MM.1S (cell line): ENCODE results near the gene THAP2.
A peak's percentile ranks its signal among the peaks of the same experiment; 100 is the strongest.

ENCODE experiments used
- DNase-seq: peaks from one replicate; pipeline ENCODE4 v3.0.0-alpha.2; 2015
- H2AFZ ChIP-seq: fragments of 300-600 bp; sonication (generic); 2 replicates; pipeline ENCODE4 v1.6.0; 2016; ENCODE audit warnings: antibody characterized with exemption, low read length
- H3F3A ChIP-seq: fragments of 300-600 bp; sonication (generic); 2 replicates; pipeline ENCODE4 v1.6.1; 2016; ENCODE audit warnings: mild to moderate bottlenecking, antibody characterized with exemption, low read length, moderate library complexity, mixed read lengths; ENCODE audit not compliant: insufficient read depth
- H3K27ac ChIP-seq: fragments of 300-600 bp; sonication (generic); 2 replicates; pipeline ENCODE4 v1.5.1; 2016; ENCODE audit warnings: mild to moderate bottlenecking, low read length
- H3K27me3 ChIP-seq: fragments of 300-600 bp; sonication (generic); replicated peaks from 2 replicates; pipeline ENCODE4 v1.6.0; 2016; ENCODE audit warnings: low read length; ENCODE audit not compliant: insufficient read depth
- H3K36me3 ChIP-seq: fragments of 300-600 bp; sonication (generic); replicated peaks from 2 replicates; pipeline ENCODE4 v1.6.1; 2016; ENCODE audit warnings: mild to moderate bottlenecking, low read length, mixed read lengths; ENCODE audit not compliant: insufficient read depth
- H3K4me1 ChIP-seq: fragments of 300-600 bp; sonication (generic); 2 replicates; pipeline ENCODE4 v1.6.1; 2016; ENCODE audit warnings: low read length, mixed read lengths
- H3K4me2 ChIP-seq: fragments of 300-600 bp; sonication (generic); 2 replicates; pipeline ENCODE4 v1.6.0; 2016; ENCODE audit warnings: low read depth, low read length
- H3K4me3 ChIP-seq: fragments of 300-600 bp; sonication (generic); 2 replicates; pipeline ENCODE4 v1.5.1; 2016; ENCODE audit warnings: low read length, mixed read lengths
- H3K79me2 ChIP-seq: fragments of 300-600 bp; sonication (generic); 2 replicates; pipeline ENCODE4 v1.6.1; 2016; ENCODE audit warnings: mixed run types, low read length, mixed read lengths
- H3K9ac ChIP-seq: fragments of 300-600 bp; sonication (generic); 2 replicates; pipeline ENCODE4 v1.6.1; 2016; ENCODE audit warnings: low read length, mixed read lengths
- H3K9me2 ChIP-seq: fragments of 300-600 bp; sonication (generic); replicated peaks from 2 replicates; pipeline ENCODE4 v1.6.1; 2016; ENCODE audit warnings: mild to moderate bottlenecking, low read length, mixed read lengths; ENCODE audit not compliant: insufficient read depth
- H3K9me3 ChIP-seq: fragments of 300-600 bp; sonication (generic); replicated peaks from 2 replicates; pipeline ENCODE4 v1.6.1; 2016; ENCODE audit warnings: mild to moderate bottlenecking, low read length, mixed read lengths; ENCODE audit not compliant: insufficient read depth
- H4K20me1 ChIP-seq: fragments of 300-600 bp; sonication (generic); 2 replicates; pipeline ENCODE4 v1.6.1; 2016; ENCODE audit warnings: mild to moderate bottlenecking, low read length, moderate library complexity, mixed read lengths; ENCODE audit not compliant: insufficient read depth
- EZH2 ChIP-seq: fragments of 300-600 bp; sonication (generic); optimal IDR thresholded peaks from 2 replicates; pipeline ENCODE3; 2017; ENCODE audit warnings: low read depth, mild to moderate bottlenecking, antibody characterized with exemption, low read length, mixed read lengths
- EZH2phosphoT487 ChIP-seq: fragments of 300-600 bp; sonication (generic); IDR thresholded peaks from 2 replicates; pipeline ENCODE4 v1.6.1; 2018; ENCODE audit warnings: antibody characterized with exemption, low read length
- TF ChIP-seq, protein P1 (sequence below): fragments of 300-600 bp; sonication (generic); IDR thresholded peaks from 2 replicates; pipeline ENCODE4 v1.5.1; 2016; ENCODE audit warnings: antibody characterized with exemption, low read length, mixed read lengths

The THAP2 gene

DNA sequence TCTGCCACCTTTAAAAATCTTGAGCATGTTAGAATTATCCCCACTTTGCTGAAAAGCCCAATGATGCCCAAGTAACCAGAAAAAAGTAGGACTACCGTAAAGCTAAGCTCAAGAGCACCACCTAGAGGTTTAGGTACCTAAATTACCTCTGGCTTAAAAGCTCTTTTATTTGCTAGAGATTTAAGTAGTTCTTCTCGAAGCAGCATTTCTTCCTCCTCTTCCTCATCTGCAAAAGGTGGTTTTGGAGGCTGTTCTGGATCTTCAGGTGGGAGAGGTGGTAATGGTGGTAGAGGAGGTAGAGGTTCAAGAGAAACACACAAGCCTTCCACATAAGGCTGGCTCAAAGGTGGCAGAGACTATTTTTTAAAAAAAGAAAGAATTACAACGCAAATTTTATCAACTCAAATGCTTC is 27.4 kb upstream of the THAP2 start:
- no peak overlapping the region for H3K4me2 ChIP-seq
- H4K20me1 ChIP-seq: no peaks in the 10 kb centered on the region; the same call in 1 of the 2 replicates
- no peak overlapping the region for H2AFZ ChIP-seq
- H3K27ac ChIP-seq: no peak overlapping the region
- H3K4me3 ChIP-seq: no peak overlapping the region
- peaks cover 3% of the 10 kb centered on the region; the same call in 1 of the 2 replicates for H3F3A ChIP-seq
- no peak overlapping the region for H3K9ac ChIP-seq
- H3K27me3 ChIP-seq: no peaks in the 10 kb centered on the region
- peaks cover 25% of the 10 kb centered on the region for H3K36me3 ChIP-seq
- no peaks in the 10 kb centered on the region for H3K4me1 ChIP-seq
- DNase-seq: peak; percentile 76
- H3K9me3 ChIP-seq: no peaks in the 10 kb centered on the region
- H3K9me2 ChIP-seq: no peaks in the 10 kb centered on the region
- TF ChIP-seq, protein P1, sequence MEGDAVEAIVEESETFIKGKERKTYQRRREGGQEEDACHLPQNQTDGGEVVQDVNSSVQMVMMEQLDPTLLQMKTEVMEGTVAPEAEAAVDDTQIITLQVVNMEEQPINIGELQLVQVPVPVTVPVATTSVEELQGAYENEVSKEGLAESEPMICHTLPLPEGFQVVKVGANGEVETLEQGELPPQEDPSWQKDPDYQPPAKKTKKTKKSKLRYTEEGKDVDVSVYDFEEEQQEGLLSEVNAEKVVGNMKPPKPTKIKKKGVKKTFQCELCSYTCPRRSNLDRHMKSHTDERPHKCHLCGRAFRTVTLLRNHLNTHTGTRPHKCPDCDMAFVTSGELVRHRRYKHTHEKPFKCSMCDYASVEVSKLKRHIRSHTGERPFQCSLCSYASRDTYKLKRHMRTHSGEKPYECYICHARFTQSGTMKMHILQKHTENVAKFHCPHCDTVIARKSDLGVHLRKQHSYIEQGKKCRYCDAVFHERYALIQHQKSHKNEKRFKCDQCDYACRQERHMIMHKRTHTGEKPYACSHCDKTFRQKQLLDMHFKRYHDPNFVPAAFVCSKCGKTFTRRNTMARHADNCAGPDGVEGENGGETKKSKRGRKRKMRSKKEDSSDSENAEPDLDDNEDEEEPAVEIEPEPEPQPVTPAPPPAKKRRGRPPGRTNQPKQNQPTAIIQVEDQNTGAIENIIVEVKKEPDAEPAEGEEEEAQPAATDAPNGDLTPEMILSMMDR: peak; percentile 74
- TF ChIP-seq EZH2phosphoT487: no peak
- H3K79me2 ChIP-seq: peaks cover 14% of the 10 kb centered on the region; the same call in 1 of the 2 replicates

DNA sequence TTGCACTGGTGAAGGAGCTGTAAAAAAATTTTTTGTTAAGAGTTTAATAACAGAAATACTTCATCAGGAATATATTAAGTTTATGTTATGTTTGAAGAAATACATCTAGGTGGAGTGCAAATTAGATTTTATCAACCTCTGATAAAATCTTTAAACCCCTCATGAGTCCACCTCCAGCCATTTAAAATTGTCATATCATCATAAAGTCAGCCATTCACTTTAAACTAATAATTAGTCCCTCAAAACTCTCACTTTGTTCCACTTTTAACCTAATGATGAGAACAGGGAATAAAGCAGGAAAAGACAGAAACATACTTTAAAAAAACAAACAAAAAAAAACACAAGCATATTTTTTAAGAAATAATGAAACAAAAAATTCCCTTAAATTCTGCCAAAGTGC is 25.6 kb upstream of the THAP2 start:
- no peaks in the 10 kb centered on the region; the same call in 1 of the 2 replicates for H4K20me1 ChIP-seq
- H3K4me1 ChIP-seq: peaks cover 6% of the 10 kb centered on the region; the same call in 1 of the 2 replicates
- H3K79me2 ChIP-seq: peaks cover 14% of the 10 kb centered on the region; the same call in 1 of the 2 replicates
- H3K27ac ChIP-seq: no peak overlapping the region
- no peak overlapping the region for H3K4me2 ChIP-seq
- H3K9me3 ChIP-seq: no peaks in the 10 kb centered on the region
- H3K27me3 ChIP-seq: no peaks in the 10 kb centered on the region
- H3K9me2 ChIP-seq: no peaks in the 10 kb centered on the region
- peaks cover 20% of the 10 kb centered on the region for H3K36me3 ChIP-seq
- no peak overlapping the region for H3K9ac ChIP-seq
- H3K4me3 ChIP-seq: no peak overlapping the region
- no peak for DNase-seq
- TF ChIP-seq, protein P1: no peak
- no peak for TF ChIP-seq EZH2phosphoT487
- TF ChIP-seq EZH2: no peak
- no peak overlapping the region for H2AFZ ChIP-seq
- peaks cover 7% of the 10 kb centered on the region; the same call in 1 of the 2 replicates for H3F3A ChIP-seq

DNA sequence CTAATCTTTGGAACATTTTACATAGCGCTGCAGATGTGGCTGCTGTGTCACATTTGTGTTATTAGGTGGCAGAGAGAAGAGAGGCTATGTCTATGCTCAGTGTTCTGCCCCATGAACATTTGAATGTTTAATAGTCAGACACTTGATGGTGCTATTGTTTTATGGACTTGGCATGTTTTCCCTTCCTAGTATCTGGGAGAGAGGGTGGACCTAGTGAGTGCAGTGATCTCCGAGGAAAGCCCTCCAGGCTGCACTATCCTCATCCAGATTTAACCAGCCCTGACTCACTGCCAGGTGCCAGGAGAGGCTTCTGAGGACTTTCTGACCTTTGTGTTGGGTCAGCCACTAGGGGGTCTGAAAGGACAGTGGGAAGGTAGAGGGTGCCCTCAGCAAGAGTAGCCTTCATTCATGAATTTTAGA is 24.8 kb upstream of the THAP2 start:
- Histone ChIP-seq H3K27ac (no peak overlapping the region), H3K9ac (no peak overlapping the region), H2AFZ (no peak overlapping the region), H3K36me3 (peaks cover 21% of the 10 kb centered on the region), H3F3A (peaks cover 7% of the 10 kb centered on the region; the same call in 1 of the 2 replicates), H3K9me2 (no peaks in the 10 kb centered on the region), H3K4me1 (peaks cover 6% of the 10 kb centered on the region; the same call in 1 of the 2 replicates), H3K9me3 (no peaks in the 10 kb centered on the region), H4K20me1 (no peaks in the 10 kb centered on the region; the same call in 1 of the 2 replicates), H3K4me3 (no peak overlapping the region), H3K79me2 (peaks cover 14% of the 10 kb centered on the region; the same call in 1 of the 2 replicates), H3K4me2 (no peak overlapping the region), H3K27me3 (no peaks in the 10 kb centered on the region)
- DNase-seq: peak; percentile 21
- TF ChIP-seq, protein P1: peak; percentile 37
- no peak for TF ChIP-seq EZH2
